H9 (cell line): ENCODE results near the gene TSPAN1. TPM values are rescaled to one million over a fixed set of nuclear protein-coding genes. Genes with fewer than 3 reads are reported as not detected.
A peak's percentile ranks its signal among the peaks of the same experiment; 100 is the strongest.

Experiments
- DNase-seq: peaks from one replicate; pipeline ENCODE4 v3.0.0-alpha.2; 2017
- H2AFZ ChIP-seq: one replicate; pipeline ENCODE4 v1.6.1; 2013; ENCODE audit warnings: mild to moderate bottlenecking, low read length, control low read depth, moderate library complexity
- H2AK5ac ChIP-seq: 2 replicates; pipeline ENCODE4 v1.6.1; 2013; ENCODE audit warnings: low read length, control low read depth, mixed read lengths; ENCODE audit not compliant: insufficient read length
- H2BK120ac ChIP-seq: one replicate; pipeline ENCODE4 v1.6.1; 2013; ENCODE audit warnings: low read depth, mild to moderate bottlenecking, low read length, control low read depth, inconsistent platforms; ENCODE audit not compliant: poor library complexity, severe bottlenecking
- H2BK12ac ChIP-seq: 2 replicates; pipeline ENCODE4 v1.6.1; 2013; ENCODE audit warnings: low read length, control low read depth, mixed read lengths, low read depth; ENCODE audit not compliant: insufficient read length
- H2BK15ac ChIP-seq: 2 replicates; pipeline ENCODE4 v1.6.1; 2013; ENCODE audit warnings: low read depth, low read length, control low read depth
- H2BK20ac ChIP-seq: one replicate; pipeline ENCODE4 v1.6.1; 2013; ENCODE audit warnings: low read depth, mild to moderate bottlenecking, low read length, control low read depth, inconsistent platforms; ENCODE audit not compliant: poor library complexity, severe bottlenecking
- H2BK5ac ChIP-seq: 2 replicates; pipeline ENCODE4 v1.6.1; 2013; ENCODE audit warnings: low read length, control low read depth, mixed read lengths; ENCODE audit not compliant: insufficient read length
- H3K14ac ChIP-seq: 2 replicates; pipeline ENCODE4 v1.6.1; 2013; ENCODE audit warnings: low read length, control low read depth; ENCODE audit not compliant: insufficient read depth
- H3K18ac ChIP-seq: 2 replicates; pipeline ENCODE4 v1.6.1; 2013; ENCODE audit warnings: low read depth, mild to moderate bottlenecking, mixed read lengths, low read length, control low read depth; ENCODE audit not compliant: insufficient read length
- H3K23ac ChIP-seq: 2 replicates; pipeline ENCODE4 v1.6.1; 2013; ENCODE audit warnings: low read length, control low read depth, mixed read lengths, low read depth; ENCODE audit not compliant: insufficient read length
- H3K23me2 ChIP-seq: 2 replicates; pipeline ENCODE4 v1.6.1; 2013; ENCODE audit warnings: low read depth, mild to moderate bottlenecking, mixed read lengths, low read length, control low read depth; ENCODE audit not compliant: insufficient read length, poor library complexity, severe bottlenecking
- H3K27ac ChIP-seq: 2 replicates; pipeline ENCODE4 v1.5.1; 2013; ENCODE audit warnings: low read length, control low read depth, mixed read lengths, low read depth; ENCODE audit not compliant: insufficient read length
- H3K27me3 ChIP-seq: 2 replicates; pipeline ENCODE4 v1.6.1; 2013; ENCODE audit warnings: low read length, control low read depth, inconsistent platforms; ENCODE audit not compliant: insufficient read depth
- H3K4ac ChIP-seq: 2 replicates; pipeline ENCODE4 v1.6.1; 2013; ENCODE audit warnings: low read depth, mild to moderate bottlenecking, control low read depth, inconsistent platforms, low read length, moderate library complexity
- H3K4me1 ChIP-seq: 2 replicates; pipeline ENCODE4 v1.6.1; 2013; ENCODE audit warnings: low read length, control low read depth, inconsistent platforms; ENCODE audit not compliant: insufficient read depth
- H3K4me2 ChIP-seq: 2 replicates; pipeline ENCODE4 v1.6.1; 2013; ENCODE audit warnings: low read length, control low read depth, mixed read lengths; ENCODE audit not compliant: insufficient read length, insufficient read depth
- H3K56ac ChIP-seq: 2 replicates; pipeline ENCODE4 v1.6.1; 2013; ENCODE audit warnings: low read depth, mild to moderate bottlenecking, mixed read lengths, low read length, control low read depth; ENCODE audit not compliant: insufficient read length
- H3K79me1 ChIP-seq: 2 replicates; pipeline ENCODE4 v1.6.1; 2013; ENCODE audit warnings: low read depth, mild to moderate bottlenecking, moderate library complexity, low read length, control low read depth, inconsistent platforms; ENCODE audit not compliant: insufficient read depth, poor library complexity, severe bottlenecking
- H3K79me2 ChIP-seq: 2 replicates; pipeline ENCODE4 v1.6.1; 2013; ENCODE audit warnings: low read length, control low read depth, inconsistent platforms; ENCODE audit not compliant: insufficient read depth
- H3K9ac ChIP-seq: 2 replicates; pipeline ENCODE4 v1.6.1; 2013; ENCODE audit warnings: low read length, control low read depth, mixed read lengths; ENCODE audit not compliant: insufficient read length; ENCODE audit errors: extremely low read depth
- H3K9me3 ChIP-seq: one replicate; pipeline ENCODE4 v1.6.1; 2013; ENCODE audit warnings: low read depth, low read length, inconsistent platforms; ENCODE audit not compliant: control insufficient read depth
- H3T11ph ChIP-seq: one replicate; pipeline ENCODE4 v1.6.1; 2013; ENCODE audit warnings: mild to moderate bottlenecking, low read length, control low read depth, inconsistent platforms
- H4K20me1 ChIP-seq: one replicate; pipeline ENCODE4 v1.6.1; 2013; ENCODE audit not compliant: control insufficient read depth, insufficient read length, insufficient read depth
- H4K5ac ChIP-seq: 2 replicates; pipeline ENCODE4 v1.6.1; 2013; ENCODE audit warnings: low read depth, mild to moderate bottlenecking, mixed read lengths, low read length, control low read depth; ENCODE audit not compliant: insufficient read length
- H4K8ac ChIP-seq: replicated peaks from 2 replicates; pipeline ENCODE4 v1.6.1; 2013; ENCODE audit warnings: low read length, control low read depth, mixed read lengths, low read depth; ENCODE audit not compliant: insufficient read length
- H4K91ac ChIP-seq: 2 replicates; pipeline ENCODE4 v1.6.1; 2013; ENCODE audit warnings: low read depth, mild to moderate bottlenecking, moderate library complexity, mixed read lengths, low read length, control low read depth; ENCODE audit not compliant: insufficient read length
- H3K27ac Mint-ChIP-seq, 3 experiments: 2 replicates in 2 of 3; 3 replicates in 1 of 3; pipeline ENCODE4 v1.8.0; 2020 to 2021; ENCODE audit warnings: mixed read lengths in 3 of 3, mild to moderate bottlenecking in 1 of 3, moderate library complexity in 1 of 3
- H3K27me3 Mint-ChIP-seq: 2 replicates; pipeline ENCODE4 v1.8.0; 2021; ENCODE audit warnings: low read depth, mild to moderate bottlenecking, moderate library complexity, mixed read lengths
- H3K36me3 Mint-ChIP-seq, 3 experiments: 2 replicates in 2 of 3; 3 replicates in 1 of 3; pipeline ENCODE4 v1.8.0; 2020 to 2021; ENCODE audit warnings: low read depth in 3 of 3, mixed read lengths in 3 of 3; ENCODE audit not compliant: insufficient read depth in 1 of 3
- H3K4me1 Mint-ChIP-seq, 2 experiments: 2 replicates each; pipeline ENCODE4 v1.8.0; 2020; ENCODE audit warnings: mixed read lengths in 2 of 2
- H3K4me3 Mint-ChIP-seq, 2 experiments: 2 replicates in 1 of 2; 3 replicates in 1 of 2; pipeline ENCODE4 v1.8.0; 2020 to 2021; ENCODE audit warnings: mild to moderate bottlenecking in 2 of 2, mixed read lengths in 2 of 2, moderate library complexity in 1 of 2
- H3K9me3 Mint-ChIP-seq, 2 experiments: 2 replicates in 1 of 2; 3 replicates in 1 of 2; pipeline ENCODE4 v1.8.0; 2020; ENCODE audit warnings: mild to moderate bottlenecking in 2 of 2, mixed read lengths in 2 of 2, moderate library complexity in 1 of 2
- CTCF ChIP-seq: fragments of 200-600 bp; sonication (generic); conservative IDR thresholded peaks from 3 replicates; pipeline ENCODE4 v1.8.0; 2021; ENCODE audit warnings: antibody characterized with exemption, mild to moderate bottlenecking
- WGBS: extraction: QIAGEN DNeasy Blood & Tissue Kit; methylation state at CpG from one replicate; pipeline ENCODE4 v1.1.7; 2013; ENCODE audit warnings: missing lambda C conversion rate, low lambda C conversion rate, mixed read lengths; ENCODE audit not compliant: insufficient read length; ENCODE audit errors: extremely low coverage; 5-methylcytosine and 5-hydroxymethylcytosine counted together
- total RNA-seq: library from RNA; stranded (reverse); gene quantifications from 2 replicates; pipeline ENCODE4 v1.2.1, GENCODE V29; 2021

Gene TSPAN1
- total RNA-seq, 1 experiment from 2014 or later = not detected

GRCh38 chr1:46196609-46197008 lies 21.7 kb downstream of the TSPAN1 start:
- no peak overlapping the region for H2AK5ac ChIP-seq

More at GRCh38 chr1:46196609-46197008, 21.7 kb downstream of the TSPAN1 start:
- H3K4me1 ChIP-seq = no peaks in the 10 kb centered on the region
- no peaks in the 10 kb centered on the region for H3K9me3 Mint-ChIP-seq
- no peak overlapping the region for H2BK15ac ChIP-seq
- no peak overlapping the region for H3K14ac ChIP-seq
- H3K23ac ChIP-seq = no peak overlapping the region
- H3K27ac ChIP-seq = no peak overlapping the region
- no peak overlapping the region for H3K27ac Mint-ChIP-seq
- no peak overlapping the region for H2BK12ac ChIP-seq
- H2BK120ac ChIP-seq = no peak overlapping the region
- no peaks in the 10 kb centered on the region; the same call in 1 of the 2 replicates for H3K27me3 Mint-ChIP-seq
- no peak overlapping the region for H4K91ac ChIP-seq
- H3K79me2 ChIP-seq = no peaks in the 10 kb centered on the region
- H4K5ac ChIP-seq = no peak overlapping the region
- H3K4me2 ChIP-seq = no peak overlapping the region
- no peak overlapping the region for H3K4ac ChIP-seq
- no peaks in the 10 kb centered on the region for H3K79me1 ChIP-seq
- H3K36me3 Mint-ChIP-seq = peaks cover 6 to 31% (median 28%) of the 10 kb centered on the region in 3 experiments
- no peak overlapping the region for H3K56ac ChIP-seq
- H3K4me3 Mint-ChIP-seq = peak overlapping the region; percentile 25 to 81; a peak in 1 of 5 replicates
- no peak for TF ChIP-seq CTCF
- H2AFZ ChIP-seq = no peak overlapping the region
- H3K27me3 ChIP-seq = no peaks in the 10 kb centered on the region
- H3K23me2 ChIP-seq = peaks cover 7% of the 10 kb centered on the region
- DNase-seq = no peak
- H3K18ac ChIP-seq = no peak overlapping the region
- no peak overlapping the region for H2BK5ac ChIP-seq
- no peak overlapping the region for H3T11ph ChIP-seq
- no peak overlapping the region for H2BK20ac ChIP-seq
- H3K9ac ChIP-seq = no peak overlapping the region
- H3K4me1 Mint-ChIP-seq = peaks cover 9 to 20% of the 10 kb centered on the region in 2 experiments
- WGBS = no CpG with 5 or more reads among the region's 9 CpGs
- H4K20me1 ChIP-seq = no peaks in the 10 kb centered on the region
- H4K8ac ChIP-seq = no peak overlapping the region
- H3K9me3 ChIP-seq = no peaks in the 10 kb centered on the region
